WTC11 (cell line): ENCODE data around the gene MIEF2. TPM values are rescaled to one million over a fixed set of nuclear protein-coding genes. Genes with fewer than 3 reads are reported as not detected.

Source experiments
- CBFB ChIP-seq: sonication (generic); formaldehyde crosslinking; IDR thresholded peaks from 2 replicates; pipeline ENCODE4 v1.8.1; 2022; ENCODE audit warnings: mild to moderate bottlenecking, low read depth, missing genetic modification reagents
- CREB1 ChIP-seq: sonication (generic); formaldehyde crosslinking; IDR thresholded peaks from 2 replicates; pipeline ENCODE4 v1.8.0; 2023; ENCODE audit warnings: mild to moderate bottlenecking, missing genetic modification reagents
- CTCF ChIP-seq: fragments of 200-600 bp; IDR thresholded peaks from 2 replicates; pipeline ENCODE4 v1.8.0; 2022; ENCODE audit warnings: antibody characterized with exemption
- ELF4 ChIP-seq: sonication (generic); formaldehyde crosslinking; IDR thresholded peaks from 2 replicates; pipeline ENCODE4 v1.8.1; 2022; ENCODE audit warnings: low read depth, mild to moderate bottlenecking, moderate library complexity, missing genetic modification reagents
- ESRRA ChIP-seq: sonication (generic); formaldehyde crosslinking; IDR thresholded peaks from 2 replicates; pipeline ENCODE4 v1.8.1; 2022; ENCODE audit warnings: mild to moderate bottlenecking, missing genetic modification reagents, borderline replicate concordance
- FOXP1 ChIP-seq: sonication (generic); formaldehyde crosslinking; IDR thresholded peaks from 2 replicates; pipeline ENCODE4 v1.8.0; 2022; ENCODE audit warnings: missing genetic modification reagents, mild to moderate bottlenecking, moderate library complexity, borderline replicate concordance
- NFATC4 ChIP-seq: fragments of 250-450 bp; sonication (Bioruptor Pico); IDR thresholded peaks from 2 replicates; pipeline ENCODE4 v1.9.0; 2021; ENCODE audit warnings: mild to moderate bottlenecking
- NFE2L1 ChIP-seq: sonication (generic); formaldehyde crosslinking; IDR thresholded peaks from 2 replicates; pipeline ENCODE4 v1.8.1; 2023; ENCODE audit warnings: missing genetic modification reagents
- NR1H2 ChIP-seq: sonication (generic); formaldehyde crosslinking; IDR thresholded peaks from 2 replicates; pipeline ENCODE4 v1.9.0; 2021; ENCODE audit warnings: mild to moderate bottlenecking, moderate library complexity, missing genetic modification reagents
- OVOL2 ChIP-seq: fragments of 250-450 bp; sonication (Bioruptor Pico); IDR thresholded peaks from 2 replicates; pipeline ENCODE4 v1.9.0; 2021; ENCODE audit warnings: mild to moderate bottlenecking, borderline replicate concordance
- PRDM15 ChIP-seq: sonication (generic); formaldehyde crosslinking; IDR thresholded peaks from 2 replicates; pipeline ENCODE4 v1.8.0; 2022; ENCODE audit warnings: missing genetic modification reagents
- RORB ChIP-seq: fragments of 250-450 bp; sonication (Bioruptor Pico); IDR thresholded peaks from 2 replicates; pipeline ENCODE4 v1.9.0; 2021; ENCODE audit warnings: mild to moderate bottlenecking
- SOX15 ChIP-seq: fragments of 250-450 bp; sonication (Bioruptor Pico); IDR thresholded peaks from 2 replicates; pipeline ENCODE4 v1.9.0; 2021; ENCODE audit warnings: mild to moderate bottlenecking
- TP53 ChIP-seq: sonication (generic); formaldehyde crosslinking; IDR thresholded peaks from 2 replicates; pipeline ENCODE4 v1.8.1; 2023; ENCODE audit warnings: mild to moderate bottlenecking, missing genetic modification reagents
- ZBTB21 ChIP-seq: sonication (generic); formaldehyde crosslinking; IDR thresholded peaks from 2 replicates; pipeline ENCODE4 v1.8.1; 2023; ENCODE audit warnings: mild to moderate bottlenecking, missing genetic modification reagents, borderline replicate concordance
- ZNF138 ChIP-seq: sonication (generic); formaldehyde crosslinking; conservative IDR thresholded peaks from 2 replicates; pipeline ENCODE4 v1.8.1; 2022; ENCODE audit warnings: mild to moderate bottlenecking, moderate library complexity, missing genetic modification reagents
- ZNF416 ChIP-seq: fragments of 250-450 bp; sonication (Bioruptor Pico); IDR thresholded peaks from 2 replicates; pipeline ENCODE4 v1.9.0; 2021; ENCODE audit warnings: mild to moderate bottlenecking, inconsistent platforms
- ZNF423 ChIP-seq: fragments of 250-450 bp; sonication (Bioruptor Pico); IDR thresholded peaks from 2 replicates; pipeline ENCODE4 v2.1.2; 2022; ENCODE audit warnings: mild to moderate bottlenecking, moderate library complexity
- ZSCAN18 ChIP-seq: fragments of 250-450 bp; sonication (Bioruptor Pico); IDR thresholded peaks from 2 replicates; pipeline ENCODE4 v2.1.2; 2022; ENCODE audit warnings: mild to moderate bottlenecking, moderate library complexity
- total RNA-seq: library from RNA; stranded (reverse); gene quantifications from 3 replicates; pipeline ENCODE4 v1.2.3, GENCODE V29; 2021
- TF ChIP-seq, protein P1 (sequence below): sonication (generic); formaldehyde crosslinking; IDR thresholded peaks from 2 replicates; pipeline ENCODE4 v1.8.1; 2023; ENCODE audit warnings: mild to moderate bottlenecking, moderate library complexity, missing genetic modification reagents
- TF ChIP-seq, protein P2 (sequence below): sonication (generic); formaldehyde crosslinking; IDR thresholded peaks from 2 replicates; pipeline ENCODE4 v1.8.0; 2022; ENCODE audit warnings: mild to moderate bottlenecking, missing genetic modification reagents
- TF ChIP-seq, protein P3 (sequence below): sonication (generic); formaldehyde crosslinking; conservative IDR thresholded peaks from 2 replicates; pipeline ENCODE4 v1.8.1; 2022; ENCODE audit warnings: mild to moderate bottlenecking, missing genetic modification reagents
- TF ChIP-seq, protein P4 (sequence below): fragments of 250-450 bp; sonication (Bioruptor Pico); IDR thresholded peaks from 2 replicates; pipeline ENCODE4 v1.9.0; 2021; ENCODE audit warnings: mild to moderate bottlenecking

MIEF2 gene
- total RNA-seq, 1 experiment from 2014 or later, result 18.8 TPM

GRCh38 chr17:18314731-18315561, 54.5 kb downstream of the MIEF2 start, which contains the start of the genes SMCR8 and TOP3A (continued):
- TF ChIP-seq CBFB (CRISPR knock-in tag), result no peak
- TF ChIP-seq, protein P1, sequence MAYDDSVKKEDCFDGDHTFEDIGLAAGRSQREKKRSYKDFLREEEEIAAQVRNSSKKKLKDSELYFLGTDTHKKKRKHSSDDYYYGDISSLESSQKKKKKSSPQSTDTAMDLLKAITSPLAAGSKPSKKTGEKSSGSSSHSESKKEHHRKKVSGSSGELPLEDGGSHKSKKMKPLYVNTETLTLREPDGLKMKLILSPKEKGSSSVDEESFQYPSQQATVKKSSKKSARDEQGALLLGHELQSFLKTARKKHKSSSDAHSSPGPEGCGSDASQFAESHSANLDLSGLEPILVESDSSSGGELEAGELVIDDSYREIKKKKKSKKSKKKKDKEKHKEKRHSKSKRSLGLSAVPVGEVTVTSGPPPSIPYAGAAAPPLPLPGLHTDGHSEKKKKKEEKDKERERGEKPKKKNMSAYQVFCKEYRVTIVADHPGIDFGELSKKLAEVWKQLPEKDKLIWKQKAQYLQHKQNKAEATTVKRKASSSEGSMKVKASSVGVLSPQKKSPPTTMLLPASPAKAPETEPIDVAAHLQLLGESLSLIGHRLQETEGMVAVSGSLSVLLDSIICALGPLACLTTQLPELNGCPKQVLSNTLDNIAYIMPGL (CRISPR knock-in tag), result no peak
- TF ChIP-seq, protein P2, sequence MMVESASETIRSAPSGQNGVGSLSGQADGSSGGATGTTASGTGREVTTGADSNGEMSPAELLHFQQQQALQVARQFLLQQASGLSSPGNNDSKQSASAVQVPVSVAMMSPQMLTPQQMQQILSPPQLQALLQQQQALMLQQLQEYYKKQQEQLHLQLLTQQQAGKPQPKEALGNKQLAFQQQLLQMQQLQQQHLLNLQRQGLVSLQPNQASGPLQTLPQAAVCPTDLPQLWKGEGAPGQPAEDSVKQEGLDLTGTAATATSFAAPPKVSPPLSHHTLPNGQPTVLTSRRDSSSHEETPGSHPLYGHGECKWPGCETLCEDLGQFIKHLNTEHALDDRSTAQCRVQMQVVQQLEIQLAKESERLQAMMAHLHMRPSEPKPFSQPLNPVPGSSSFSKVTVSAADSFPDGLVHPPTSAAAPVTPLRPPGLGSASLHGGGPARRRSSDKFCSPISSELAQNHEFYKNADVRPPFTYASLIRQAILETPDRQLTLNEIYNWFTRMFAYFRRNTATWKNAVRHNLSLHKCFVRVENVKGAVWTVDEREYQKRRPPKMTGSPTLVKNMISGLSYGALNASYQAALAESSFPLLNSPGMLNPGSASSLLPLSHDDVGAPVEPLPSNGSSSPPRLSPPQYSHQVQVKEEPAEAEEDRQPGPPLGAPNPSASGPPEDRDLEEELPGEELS, result no peak; the same call in 1 of the 2 replicates
- TF ChIP-seq CREB1 (CRISPR knock-in tag), result peak; percentile 73; the same call in 1 of the 2 replicates
- TF ChIP-seq, protein P3, sequence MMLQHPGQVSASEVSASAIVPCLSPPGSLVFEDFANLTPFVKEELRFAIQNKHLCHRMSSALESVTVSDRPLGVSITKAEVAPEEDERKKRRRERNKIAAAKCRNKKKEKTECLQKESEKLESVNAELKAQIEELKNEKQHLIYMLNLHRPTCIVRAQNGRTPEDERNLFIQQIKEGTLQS (CRISPR knock-in tag), result no peak
- TF ChIP-seq RORB (CRISPR knock-in tag), result no peak
- TF ChIP-seq NFATC4, result no peak
- TF ChIP-seq ZNF416 (CRISPR knock-in tag), result no peak
- TF ChIP-seq, protein P4, sequence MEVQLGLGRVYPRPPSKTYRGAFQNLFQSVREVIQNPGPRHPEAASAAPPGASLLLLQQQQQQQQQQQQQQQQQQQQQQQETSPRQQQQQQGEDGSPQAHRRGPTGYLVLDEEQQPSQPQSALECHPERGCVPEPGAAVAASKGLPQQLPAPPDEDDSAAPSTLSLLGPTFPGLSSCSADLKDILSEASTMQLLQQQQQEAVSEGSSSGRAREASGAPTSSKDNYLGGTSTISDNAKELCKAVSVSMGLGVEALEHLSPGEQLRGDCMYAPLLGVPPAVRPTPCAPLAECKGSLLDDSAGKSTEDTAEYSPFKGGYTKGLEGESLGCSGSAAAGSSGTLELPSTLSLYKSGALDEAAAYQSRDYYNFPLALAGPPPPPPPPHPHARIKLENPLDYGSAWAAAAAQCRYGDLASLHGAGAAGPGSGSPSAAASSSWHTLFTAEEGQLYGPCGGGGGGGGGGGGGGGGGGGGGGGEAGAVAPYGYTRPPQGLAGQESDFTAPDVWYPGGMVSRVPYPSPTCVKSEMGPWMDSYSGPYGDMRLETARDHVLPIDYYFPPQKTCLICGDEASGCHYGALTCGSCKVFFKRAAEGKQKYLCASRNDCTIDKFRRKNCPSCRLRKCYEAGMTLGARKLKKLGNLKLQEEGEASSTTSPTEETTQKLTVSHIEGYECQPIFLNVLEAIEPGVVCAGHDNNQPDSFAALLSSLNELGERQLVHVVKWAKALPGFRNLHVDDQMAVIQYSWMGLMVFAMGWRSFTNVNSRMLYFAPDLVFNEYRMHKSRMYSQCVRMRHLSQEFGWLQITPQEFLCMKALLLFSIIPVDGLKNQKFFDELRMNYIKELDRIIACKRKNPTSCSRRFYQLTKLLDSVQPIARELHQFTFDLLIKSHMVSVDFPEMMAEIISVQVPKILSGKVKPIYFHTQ, result no peak
- peak; percentile 81; the same call in 1 of the 2 replicates for TF ChIP-seq ESRRA (CRISPR knock-in tag)
- no peak for TF ChIP-seq OVOL2 (CRISPR knock-in tag)
- no peak for TF ChIP-seq ZNF138 (CRISPR knock-in tag)
- no peak for TF ChIP-seq SOX15 (CRISPR knock-in tag)
- TF ChIP-seq ELF4 (CRISPR knock-in tag), result no peak
- no peak for TF ChIP-seq NR1H2 (CRISPR knock-in tag)
- no peak for TF ChIP-seq TP53 (CRISPR knock-in tag)
- no peak for TF ChIP-seq PRDM15 (CRISPR knock-in tag)
- no peak for TF ChIP-seq ZSCAN18 (CRISPR knock-in tag)
- no peak for TF ChIP-seq CTCF
- no peak for TF ChIP-seq ZBTB21 (CRISPR knock-in tag)
- TF ChIP-seq NFE2L1, result peak; percentile 81
- TF ChIP-seq ZNF423, result no peak
- peak; percentile 69 for TF ChIP-seq FOXP1 (CRISPR knock-in tag)
